ENCODE results near the gene XAB2.
"Not testable (repeated sequence)": the region's sequence is repeated elsewhere in the genome, so short reads cannot be mapped to it uniquely, and the experiment has no call there.

The XAB2 gene

DNA sequence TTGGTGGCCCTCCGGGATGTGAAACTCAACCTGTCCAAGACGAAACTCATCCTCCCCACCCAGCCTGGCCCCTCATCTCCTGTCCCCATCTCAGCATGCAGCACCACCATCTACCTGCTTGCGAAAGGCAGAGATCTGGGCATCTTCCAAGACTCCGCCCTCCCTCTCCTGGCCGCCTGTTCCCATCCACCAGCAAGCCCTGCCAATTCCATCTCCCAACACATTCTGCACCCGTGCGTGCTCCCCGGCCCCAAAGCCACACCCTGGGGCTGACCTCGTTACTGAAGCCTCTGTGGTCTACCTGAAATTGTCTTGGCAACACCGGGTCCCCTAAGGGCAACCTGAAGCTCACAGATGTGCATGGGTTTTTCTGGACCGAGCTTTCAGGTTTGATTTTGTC, 46.9 kb downstream of the XAB2 start:
- no peak for TF ChIP-seq POLR2AphosphoS5 (IDR thresholded peaks at IDR 0.05; ENCODE audit: low read depth, low read length)
- no peak for TF ChIP-seq POLR2A (IDR thresholded peaks at IDR 0.05; ENCODE audit: low read depth, low read length)
- no peak for TF ChIP-seq TAF1 (IDR thresholded peaks at IDR 0.05; ENCODE audit: borderline replicate concordance, low read depth, low read length)
- DNase-seq (ENCODE audit: insufficient read length) (no peak), FAIRE-seq (no peak)

DNA sequence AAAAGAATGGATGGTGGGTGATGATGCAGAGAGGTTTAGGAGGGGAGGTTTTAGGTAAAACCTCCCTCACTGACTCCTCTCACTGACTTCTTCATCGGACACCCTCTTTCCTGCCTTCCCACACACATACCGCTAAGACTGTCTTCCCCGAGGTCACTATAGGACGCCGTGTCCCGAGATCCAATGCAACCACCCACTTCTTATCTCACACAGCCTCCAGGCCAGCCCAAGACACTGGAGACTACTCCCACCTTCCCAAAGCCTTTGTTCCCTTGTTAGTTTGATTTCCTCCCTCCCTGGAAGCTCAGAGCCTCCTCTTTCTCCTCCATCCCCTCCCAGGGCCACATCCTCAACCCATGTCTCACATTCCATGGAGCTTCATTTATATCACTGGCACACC, 50.2 kb downstream of the XAB2 start:
- TF ChIP-seq POLR2A (IDR thresholded peaks at IDR 0.05; ENCODE audit: low read depth, low read length): no peak
- no peak for TF ChIP-seq TAF1 (IDR thresholded peaks at IDR 0.05; ENCODE audit: borderline replicate concordance, low read depth, low read length)
- no peak for TF ChIP-seq POLR2AphosphoS5 (IDR thresholded peaks at IDR 0.05; ENCODE audit: low read depth, low read length)
- DNase-seq (ENCODE audit: insufficient read length) (no peak), FAIRE-seq (no peak)

DNA sequence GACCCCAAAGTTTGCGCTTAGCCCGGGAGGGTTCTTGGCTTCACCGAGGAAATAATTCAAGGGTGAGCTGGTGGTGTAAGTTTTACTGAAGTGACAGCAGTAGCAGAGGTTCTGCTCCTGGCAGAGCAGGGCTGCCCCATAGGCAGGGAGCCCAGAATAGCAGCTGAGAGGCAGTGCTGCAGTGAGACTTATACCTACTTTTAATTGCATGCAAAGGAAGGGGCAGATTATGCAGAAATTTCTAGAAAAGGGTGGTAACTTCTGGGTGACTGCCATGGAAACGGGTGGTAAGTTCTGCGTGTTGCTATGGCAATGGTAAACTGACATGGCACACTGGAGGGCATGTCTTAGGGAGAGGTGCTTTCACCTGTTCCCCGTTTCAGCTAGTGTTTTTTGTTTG, 51.2 kb downstream of the XAB2 start:
- no peak for FAIRE-seq
- TF ChIP-seq TAF1 (IDR thresholded peaks at IDR 0.05; ENCODE audit: borderline replicate concordance, low read depth, low read length) (no peak), POLR2AphosphoS5 (IDR thresholded peaks at IDR 0.05; ENCODE audit: low read depth, low read length) (no peak), POLR2A (IDR thresholded peaks at IDR 0.05; ENCODE audit: low read depth, low read length) (no peak)
- DNase-seq (ENCODE audit: insufficient read length): no peak

DNA sequence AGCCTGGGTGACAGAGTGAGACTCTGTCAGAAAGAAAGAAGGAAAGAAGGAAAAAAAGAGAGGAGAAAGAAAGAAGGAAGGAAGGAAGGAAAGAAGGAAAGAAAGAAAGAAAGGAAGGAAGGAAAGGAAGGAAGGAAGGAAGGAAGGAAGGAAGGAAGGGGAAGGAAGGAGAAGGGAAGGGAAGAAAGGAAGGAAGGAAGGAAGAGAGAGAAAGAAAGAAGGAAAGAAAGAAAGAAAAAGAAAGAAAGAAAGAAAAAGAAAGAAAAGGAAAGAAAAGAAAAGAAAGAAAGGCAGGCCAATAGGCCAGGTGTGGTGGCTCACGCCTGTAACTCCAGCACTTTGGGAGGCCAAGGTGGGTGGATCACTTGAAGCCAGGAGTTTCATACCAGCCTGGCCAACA, 51.9 kb downstream of the XAB2 start:
- FAIRE-seq; DNase-seq (ENCODE audit: insufficient read length): not testable (repeated sequence)

GRCh38 chr19:7575434-7576040, 53.8 kb downstream of the XAB2 start:
- DNase-seq (ENCODE audit: insufficient read length) (no peak), FAIRE-seq (no peak)
- TF ChIP-seq TAF1 (IDR thresholded peaks at IDR 0.05; ENCODE audit: borderline replicate concordance, low read depth, low read length) (no peak), POLR2AphosphoS5 (IDR thresholded peaks at IDR 0.05; ENCODE audit: low read depth, low read length) (no peak), POLR2A (IDR thresholded peaks at IDR 0.05; ENCODE audit: low read depth, low read length) (no peak)

DNA sequence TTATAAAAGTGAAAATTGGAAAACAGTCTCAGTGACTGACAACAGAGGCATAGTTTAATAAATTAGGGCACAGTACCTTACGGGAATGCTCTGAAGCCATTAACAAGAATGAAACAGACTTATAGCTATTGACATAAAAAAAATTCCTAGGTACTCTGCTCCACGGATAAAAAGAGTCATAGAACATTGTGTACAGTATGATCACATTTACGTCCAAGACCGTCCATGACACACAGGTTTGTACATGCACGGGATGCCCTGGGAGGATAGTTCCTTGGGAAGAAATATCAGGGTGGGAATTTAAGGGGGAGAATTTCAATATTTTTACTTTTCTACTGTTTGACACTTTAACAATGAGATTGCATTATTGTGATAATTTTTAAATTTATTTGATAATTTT, 58.6 kb downstream of the XAB2 start:
- no peak for TF ChIP-seq POLR2AphosphoS5 (IDR thresholded peaks at IDR 0.05; ENCODE audit: low read depth, low read length)
- TF ChIP-seq TAF1 (IDR thresholded peaks at IDR 0.05; ENCODE audit: borderline replicate concordance, low read depth, low read length): no peak
- no peak for TF ChIP-seq POLR2A (IDR thresholded peaks at IDR 0.05; ENCODE audit: low read depth, low read length)
- DNase-seq (ENCODE audit: insufficient read length): no peak
- no peak for FAIRE-seq
